ENCODE results near the gene CLDN1. TPM values are rescaled to one million over a fixed set of nuclear protein-coding genes. Genes with fewer than 3 reads are reported as not detected.

Gene CLDN1
- total and polyA plus RNA-seq, 2 of the 13 experiments (the other 11 are each of a cell fraction or from before 2014, with no cell fraction given) = 42.7 to 51.6 TPM

- ChIA-PET POLR2A (interaction anchor here (0.7 to 2.6 kb wide), 2 partner anchors 17 to 40 kb away, joined by 3 to 15 read pairs; partner anchors contain the start of gene CLDN1), CTCF (ENCODE audit: low intra/inter-chr PET ratio, low total read pairs) (no interaction called here)
- no peaks in the 10 kb centered on the region for H3K27me3 ChIP-seq (ENCODE audit: control insufficient read depth in 1 of 2, insufficient read depth in 2 of 2, low read length in 2 of 2)
- no peaks in the 10 kb centered on the region for H4K20me1 ChIP-seq (ENCODE audit: insufficient read depth, low read length)
- H3K4me3 ChIP-seq (replicated peaks in 1 of 3; ENCODE audit: insufficient read depth in 1 of 3, low read depth in 2 of 3, low read length in 3 of 3) = no peak overlapping the region
- H2AFZ ChIP-seq (ENCODE audit: low read length) = no peak overlapping the region
- FAIRE-seq (no peak), DNase-seq (ENCODE audit: low spot score) (no peak), ATAC-seq (no peak)
- no peak overlapping the region for H3K27ac ChIP-seq (ENCODE audit: extremely low read length, insufficient read depth, low read length)
- intact Hi-C loops (cut with micrococcal nuclease; ENCODE audit: unreplicated experiment) = no loop called here
- no peak overlapping the region for H3K9ac ChIP-seq (ENCODE audit: insufficient read depth, low read depth, low read length)
- no TSS peak for BruUV-seq (replicated peaks)
- no peak for TF ChIP-seq TSC22D2 (CRISPR knock-in tag; IDR thresholded peaks at IDR 0.05; ENCODE audit: borderline replicate concordance)
- TF ChIP-seq PAWR (CRISPR knock-in tag; IDR thresholded peaks at IDR 0.05; ENCODE audit: borderline replicate concordance) = no peak
- TF ChIP-seq, protein P1, sequence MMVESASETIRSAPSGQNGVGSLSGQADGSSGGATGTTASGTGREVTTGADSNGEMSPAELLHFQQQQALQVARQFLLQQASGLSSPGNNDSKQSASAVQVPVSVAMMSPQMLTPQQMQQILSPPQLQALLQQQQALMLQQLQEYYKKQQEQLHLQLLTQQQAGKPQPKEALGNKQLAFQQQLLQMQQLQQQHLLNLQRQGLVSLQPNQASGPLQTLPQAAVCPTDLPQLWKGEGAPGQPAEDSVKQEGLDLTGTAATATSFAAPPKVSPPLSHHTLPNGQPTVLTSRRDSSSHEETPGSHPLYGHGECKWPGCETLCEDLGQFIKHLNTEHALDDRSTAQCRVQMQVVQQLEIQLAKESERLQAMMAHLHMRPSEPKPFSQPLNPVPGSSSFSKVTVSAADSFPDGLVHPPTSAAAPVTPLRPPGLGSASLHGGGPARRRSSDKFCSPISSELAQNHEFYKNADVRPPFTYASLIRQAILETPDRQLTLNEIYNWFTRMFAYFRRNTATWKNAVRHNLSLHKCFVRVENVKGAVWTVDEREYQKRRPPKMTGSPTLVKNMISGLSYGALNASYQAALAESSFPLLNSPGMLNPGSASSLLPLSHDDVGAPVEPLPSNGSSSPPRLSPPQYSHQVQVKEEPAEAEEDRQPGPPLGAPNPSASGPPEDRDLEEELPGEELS (CRISPR knock-in tag; IDR thresholded peaks at IDR 0.05) = no peak
- no peak for TF ChIP-seq ATF5 (CRISPR knock-in tag; IDR thresholded peaks at IDR 0.05; ENCODE audit: low read depth)
- no peak for TF ChIP-seq PHF8 (CRISPR knock-in tag; IDR thresholded peaks at IDR 0.05)
- no peak for TF ChIP-seq NR2F6 (IDR thresholded peaks at IDR 0.05)
- no peak for TF ChIP-seq NR2F6 (CRISPR knock-in tag; IDR thresholded peaks at IDR 0.05)
- no peak for TF ChIP-seq NCOA2 (CRISPR knock-in tag; IDR thresholded peaks at IDR 0.05)
- no peak for TF ChIP-seq ZNF549 (CRISPR knock-in tag; IDR thresholded peaks at IDR 0.05)
- no peak for TF ChIP-seq ZSCAN25 (CRISPR knock-in tag; IDR thresholded peaks at IDR 0.05)
- H3K4me1 ChIP-seq (ENCODE audit: insufficient read depth, low read length) = peaks cover 68% of the 10 kb centered on the region
- H3K79me2 ChIP-seq (ENCODE audit: insufficient read depth, low read length) = peaks cover 13% of the 10 kb centered on the region
- no peaks in the 10 kb centered on the region for H3K9me3 ChIP-seq (ENCODE audit: low read length)
- H3K4me2 ChIP-seq (ENCODE audit: low read depth, low read length) = no peak overlapping the region
- in situ Hi-C loops (cut with HindIII; ENCODE audit: extremely low pct_ligation_motif_present, low pct_unique_long_range_greater_than_20kb) = no loop called here
- H3K36me3 ChIP-seq (replicated peaks in 1 of 2; ENCODE audit: control insufficient read depth in 1 of 2, insufficient read depth in 2 of 2, low read length in 2 of 2) = peaks cover 2 to 15% of the 10 kb centered on the region in 2 experiments; a peak in 3 of 5 replicates
Observed at GRCh38 chr3:190305406-190305805, 16.8 kb downstream of the CLDN1 start.
